ENCODE results near the gene MFAP4.

DNA sequence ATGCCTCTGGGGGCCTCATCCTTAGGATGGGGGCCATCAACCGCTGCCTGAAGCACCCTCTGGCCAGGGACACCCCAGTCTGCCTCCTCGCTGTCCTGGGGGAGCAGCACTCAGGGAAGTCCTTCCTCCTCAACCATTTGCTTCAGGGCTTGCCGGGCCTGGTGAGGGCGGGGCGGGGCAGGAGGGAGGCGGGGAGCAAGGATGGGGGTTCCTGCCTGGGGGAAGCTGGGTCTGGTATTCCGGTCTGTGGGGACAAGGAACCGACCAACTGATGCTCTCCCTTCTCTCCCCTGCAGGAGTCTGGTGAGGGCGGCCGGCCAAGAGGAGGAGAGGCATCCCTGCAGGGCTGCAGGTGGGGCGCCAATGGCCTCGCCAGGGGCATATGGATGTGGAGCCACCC lies 26.0 kb upstream of the MFAP4 start:
- TF ChIP-seq CTCF (IDR thresholded peaks at IDR 0.05; ENCODE audit: poor library complexity) (no peak), EZH2 (IDR thresholded peaks at IDR 0.05; ENCODE audit: borderline replicate concordance) (no peak)
